ENCODE measurements around the gene CASQ1.

GRCh38 chr1:160194737-160195059 lies 4.3 kb downstream of the CASQ1 start:
- TF ChIP-seq ZNF274 (IDR thresholded peaks at IDR 0.05; ENCODE audit: low read depth, low read length), result no peak
- no peak for TF ChIP-seq YY1 (IDR thresholded peaks at IDR 0.05; ENCODE audit: insufficient read depth, insufficient read length)

All from NT2/D1 (cell line).